GM21360 (cell line): ENCODE measurements around the gene TAF10.
A peak's percentile ranks its signal among the peaks of the same experiment; 100 is the strongest.

ENCODE experiments used
- ATAC-seq: cut with Tn5 transposase; IDR thresholded peaks from one replicate; pipeline ENCODE4 v1.9.1; 2021; ENCODE audit warnings: mild to moderate bottlenecking, moderate library complexity; ENCODE audit not compliant: unreplicated experiment

TAF10 gene

DNA sequence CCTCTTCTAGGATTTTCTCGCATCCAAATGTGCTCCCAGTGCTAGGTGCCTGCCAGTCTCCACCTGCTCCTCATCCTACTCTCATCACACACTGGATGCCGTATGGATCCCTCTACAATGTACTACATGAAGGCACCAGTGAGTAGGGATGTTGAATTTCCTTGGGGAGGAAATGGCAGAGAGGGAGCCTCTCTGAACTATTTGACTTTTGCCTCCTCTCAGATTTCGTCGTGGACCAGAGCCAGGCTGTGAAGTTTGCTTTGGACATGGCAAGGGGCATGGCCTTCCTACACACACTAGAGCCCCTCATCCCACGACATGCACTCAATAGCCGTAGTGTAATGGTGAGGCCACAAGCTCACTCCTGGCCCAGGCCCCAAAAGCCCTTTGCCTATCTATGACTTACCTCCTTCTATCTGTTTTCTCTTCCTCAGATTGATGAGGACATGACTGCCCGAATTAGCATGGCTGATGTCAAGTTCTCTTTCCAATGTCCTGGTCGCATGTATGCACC is 2.5 kb downstream of the TAF10 start:
- no peak for ATAC-seq

DNA sequence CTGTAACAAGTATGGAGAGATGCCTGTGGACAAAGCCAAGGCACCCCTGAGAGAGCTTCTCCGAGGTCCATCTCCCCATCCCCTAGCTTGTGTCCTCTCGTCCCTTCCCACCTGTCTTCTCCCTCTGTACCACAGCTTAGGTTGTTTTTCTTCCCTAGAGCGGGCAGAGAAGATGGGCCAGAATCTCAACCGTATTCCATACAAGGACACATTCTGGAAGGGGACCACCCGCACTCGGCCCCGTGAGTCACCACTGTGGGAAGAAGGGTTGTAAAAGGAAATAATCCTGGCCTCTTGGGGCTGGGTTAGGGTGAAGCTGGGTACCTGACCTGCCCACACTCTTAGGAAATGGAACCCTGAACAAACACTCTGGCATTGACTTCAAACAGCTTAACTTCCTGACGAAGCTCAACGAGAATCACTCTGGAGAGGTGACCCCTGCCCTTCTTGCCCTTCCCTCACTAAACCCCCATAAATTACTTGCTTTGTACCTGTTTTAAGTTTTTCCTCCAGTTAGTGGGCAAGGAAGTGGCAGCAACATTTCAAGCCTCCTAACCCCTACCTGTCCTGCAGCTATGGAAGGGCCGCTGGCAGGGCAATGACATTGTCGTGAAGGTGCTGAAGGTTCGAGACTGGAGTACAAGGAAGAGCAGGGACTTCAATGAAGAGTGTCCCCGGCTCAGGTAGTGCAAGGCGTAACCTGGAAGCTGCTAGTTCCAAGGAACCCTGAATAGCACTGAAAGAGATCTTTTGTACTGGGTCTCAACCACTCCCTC is 3.1 kb downstream of the TAF10 start:
- ATAC-seq = no peak

DNA sequence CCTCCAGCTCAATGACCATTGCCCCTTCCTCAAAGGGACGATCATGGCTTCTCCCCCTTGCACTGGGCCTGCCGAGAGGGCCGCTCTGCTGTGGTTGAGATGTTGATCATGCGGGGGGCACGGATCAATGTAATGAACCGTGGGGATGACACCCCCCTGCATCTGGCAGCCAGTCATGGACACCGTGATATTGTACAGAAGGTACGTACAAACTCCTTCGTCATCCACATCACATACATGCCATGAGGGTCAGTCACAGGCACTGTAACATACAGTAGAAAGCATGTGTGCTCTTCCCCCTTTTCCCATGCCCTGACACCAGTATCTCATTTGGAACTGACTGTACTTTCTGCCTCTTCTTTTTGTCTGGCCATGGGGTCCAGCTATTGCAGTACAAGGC is 4.0 kb downstream of the TAF10 start:
- ATAC-seq = no peak

DNA sequence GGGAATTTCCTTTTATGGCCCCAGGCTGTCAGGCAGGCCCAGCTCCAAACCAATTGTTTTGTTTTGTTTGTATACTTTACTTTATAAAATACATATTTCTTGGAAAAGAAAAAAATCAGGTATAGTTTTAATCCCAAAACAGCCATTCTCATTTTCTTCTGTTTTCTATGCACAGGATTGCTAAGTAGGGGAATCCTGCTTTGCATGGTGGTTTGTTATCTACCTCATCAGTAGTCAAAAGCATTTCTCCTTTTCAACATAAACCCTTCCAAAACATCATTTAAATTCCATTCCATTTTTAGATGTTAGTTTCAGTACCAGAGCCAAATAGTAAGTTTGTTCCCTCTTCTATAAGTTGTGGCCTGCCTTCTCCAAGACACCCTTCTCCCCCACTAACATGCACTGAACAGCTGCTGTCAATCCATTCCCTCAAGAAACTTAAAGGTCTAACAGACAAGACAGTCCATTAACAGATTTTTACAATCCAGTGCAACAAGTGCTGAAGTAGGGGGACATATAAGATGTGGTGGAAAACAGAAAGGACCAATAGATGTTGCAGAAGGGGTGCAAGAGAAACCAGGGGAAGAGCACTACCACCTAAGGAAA is 4.7 kb downstream of the TAF10 start:
- no peak for ATAC-seq

DNA sequence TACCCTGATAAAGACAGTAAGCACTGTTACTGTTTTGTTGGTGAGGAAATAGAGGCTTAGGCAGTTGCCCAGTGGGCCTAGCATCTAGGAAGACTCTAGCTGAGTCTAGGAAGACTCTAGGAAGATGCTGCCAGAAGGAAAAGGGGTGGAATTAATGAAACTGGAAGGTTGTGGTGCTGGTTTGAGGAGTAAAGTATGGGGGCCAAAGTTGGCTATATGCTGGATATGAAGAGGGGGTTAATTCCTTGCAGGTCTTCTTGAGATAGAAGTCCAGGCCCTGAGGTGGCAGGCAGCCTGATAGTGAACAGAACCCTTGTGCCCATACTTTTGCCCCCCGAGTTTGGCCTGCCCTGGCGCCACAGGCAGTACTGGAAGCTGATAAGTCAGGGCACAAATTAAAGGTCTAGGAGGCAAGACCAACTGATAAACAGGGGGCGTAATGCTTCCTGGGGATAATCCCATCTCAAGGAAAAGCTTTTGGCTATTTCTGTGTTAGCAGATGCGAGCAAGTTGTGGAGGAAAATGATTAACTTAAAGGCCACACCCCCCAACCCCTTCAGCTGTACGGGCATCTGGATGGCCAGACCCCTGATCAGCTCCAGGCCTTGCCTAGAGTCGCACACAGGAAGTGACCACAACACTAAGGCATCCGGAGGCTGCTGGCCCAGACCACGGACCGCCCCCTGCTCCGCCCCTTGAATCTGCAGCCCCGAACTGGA is 5.4 kb downstream of the TAF10 start:
- peak; percentile 35 for ATAC-seq

DNA sequence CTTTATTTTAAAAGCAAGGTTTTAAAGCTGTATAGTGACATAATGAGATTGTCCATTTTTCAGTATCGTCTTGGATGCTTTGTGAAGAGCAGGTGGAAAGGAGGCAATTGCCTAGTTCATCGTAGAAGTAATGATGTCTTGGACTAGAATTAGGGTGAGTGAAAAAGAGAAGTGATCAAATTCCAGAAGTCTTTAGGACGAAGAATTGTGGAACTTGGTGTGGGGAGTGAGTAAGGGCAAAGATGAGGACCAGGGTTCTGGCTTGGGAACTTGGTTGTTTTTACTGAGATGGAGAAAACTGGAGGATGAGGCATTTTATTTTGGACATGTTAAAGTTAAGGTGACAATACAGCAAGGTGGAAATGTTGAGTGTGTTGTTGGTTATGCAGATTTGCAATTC is 7.2 kb downstream of the TAF10 start:
- ATAC-seq = no peak

DNA sequence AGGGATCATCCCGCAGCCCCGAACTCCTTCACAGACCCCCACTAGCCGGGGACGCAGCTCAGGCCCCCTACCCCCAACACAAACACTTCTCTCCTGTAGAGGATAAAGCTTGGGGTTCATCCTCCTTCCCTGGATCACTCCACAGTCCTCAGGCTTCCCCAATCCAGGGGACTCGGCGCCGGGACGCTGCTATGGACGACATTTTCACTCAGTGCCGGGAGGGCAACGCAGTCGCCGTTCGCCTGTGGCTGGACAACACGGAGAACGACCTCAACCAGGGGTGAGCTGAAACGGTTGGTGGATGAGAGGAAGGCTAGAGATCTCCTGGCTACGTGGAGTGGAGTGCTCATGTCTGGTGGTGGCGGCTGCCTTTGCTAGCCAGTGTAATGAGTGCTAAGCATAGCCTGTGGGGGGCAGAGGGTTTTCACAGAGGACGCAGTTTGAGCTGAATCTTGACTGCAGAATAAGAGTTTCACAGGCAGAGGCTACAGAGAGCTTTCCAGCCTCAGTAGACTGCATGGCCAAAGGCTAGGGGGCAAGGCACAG is 7.9 kb downstream of the TAF10 start:
- ATAC-seq = peak; percentile 40

DNA sequence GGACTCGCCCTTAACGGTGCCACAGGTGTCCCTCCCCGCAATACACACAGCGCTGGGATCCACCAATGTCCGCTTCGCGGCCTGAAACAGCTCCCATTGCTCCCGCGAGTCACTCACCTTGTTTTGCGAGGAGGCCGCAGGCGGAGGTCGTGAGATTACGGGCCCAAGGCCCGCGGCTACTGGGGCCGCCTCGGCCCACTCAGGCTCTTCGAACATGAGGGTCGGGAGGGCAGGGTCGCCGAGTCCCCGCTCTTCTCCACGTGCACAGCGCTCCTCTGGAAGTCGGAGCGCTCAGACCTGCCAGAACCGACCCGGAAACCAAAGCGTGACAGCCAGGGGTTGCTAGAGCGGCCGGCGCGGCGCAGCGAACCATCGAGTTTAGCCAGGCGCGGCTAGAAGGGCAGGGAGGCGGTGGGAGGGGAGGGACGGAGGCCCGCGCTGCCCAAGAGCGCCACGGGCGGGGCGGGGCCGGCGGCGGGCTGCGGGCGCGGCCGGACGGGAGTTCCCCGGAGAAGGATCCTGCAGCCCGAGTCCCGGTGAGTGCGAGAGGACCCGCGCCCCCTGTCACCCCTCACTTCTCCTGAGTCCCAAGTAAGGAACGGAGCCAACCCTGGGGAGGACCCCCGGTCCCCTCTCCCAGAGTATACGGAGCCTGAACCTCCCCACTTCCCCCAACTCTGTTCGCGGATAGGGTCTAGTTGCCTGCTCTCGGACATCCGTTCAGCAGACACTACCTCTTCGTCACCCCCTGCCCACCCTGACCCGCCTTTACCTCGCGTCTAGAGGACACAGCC is 8.5 kb downstream of the TAF10 start, which contains the start of the genes ILK and RRP8:
Gene ILK, plus strand, starts transcription at position 488 of the 794 bp plus-strand sequence. CDS start 498 bp downstream, outside the sequence.
Gene RRP8, minus strand, starts transcription at position 330 of the 794 bp plus-strand sequence. Its CDS starts 114 bp downstream, at position 216.
- ATAC-seq = peak; percentile 70

DNA sequence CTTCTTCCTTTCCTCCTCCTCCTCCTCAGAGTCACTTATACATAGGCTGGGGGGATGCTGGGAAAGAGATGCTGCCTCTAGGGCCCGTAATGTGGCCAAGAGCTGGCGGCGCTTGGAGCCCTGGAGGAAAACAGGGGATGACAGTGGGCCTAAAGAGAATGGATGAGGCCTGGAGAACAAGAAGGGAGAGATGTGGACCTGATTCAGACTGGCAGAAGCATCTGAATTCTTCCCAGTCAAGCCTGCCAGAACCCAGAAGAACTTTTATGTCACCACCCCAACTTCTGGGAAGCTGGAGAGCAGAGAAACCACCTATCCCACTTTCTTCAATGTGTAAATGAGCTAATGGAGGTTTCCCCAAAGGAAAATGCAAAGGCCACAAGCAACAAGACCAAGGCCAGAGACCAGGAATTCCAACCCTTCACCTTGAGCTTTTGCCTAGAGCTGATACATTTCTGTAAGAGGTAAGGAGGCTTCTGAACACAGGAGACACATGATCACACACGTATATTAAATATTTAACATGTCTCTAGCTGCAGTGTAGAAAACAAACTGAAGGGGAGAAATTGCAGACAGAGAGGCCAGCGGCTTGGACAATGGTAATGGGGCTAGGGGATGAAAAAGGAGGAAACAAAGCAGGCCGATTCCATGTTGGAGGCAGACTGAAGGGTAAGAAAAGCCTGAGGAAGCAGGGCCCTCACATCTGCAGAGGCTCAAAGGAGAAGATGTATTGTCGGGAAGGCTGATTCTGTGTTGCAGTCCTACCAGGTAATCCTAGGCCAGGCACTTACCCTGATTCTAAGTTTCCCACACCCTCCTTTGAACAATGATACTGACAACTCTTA is 9.7 kb downstream of the TAF10 start:
- ATAC-seq = no peak

DNA sequence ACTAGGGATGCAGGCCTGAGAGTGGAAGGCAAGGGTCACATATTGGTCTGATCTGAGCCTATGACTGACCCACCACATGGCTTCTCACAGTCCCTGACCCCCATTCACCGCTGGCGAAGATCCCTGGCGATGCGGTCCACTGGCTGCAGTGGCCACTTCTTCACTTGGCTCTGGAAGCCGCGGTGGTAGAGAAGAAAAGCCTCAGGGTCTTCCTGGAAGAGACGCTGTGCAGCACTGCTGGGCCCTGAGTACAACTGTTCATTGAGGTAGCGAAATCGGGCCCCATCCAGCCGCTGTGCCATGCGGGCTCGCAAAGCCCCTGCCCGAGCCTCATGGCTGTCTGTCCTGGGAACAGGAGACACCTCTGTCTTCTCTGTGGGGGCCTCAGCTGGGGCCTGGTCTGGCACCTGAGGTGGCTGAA is 11.0 kb downstream of the TAF10 start:
- no peak for ATAC-seq

DNA sequence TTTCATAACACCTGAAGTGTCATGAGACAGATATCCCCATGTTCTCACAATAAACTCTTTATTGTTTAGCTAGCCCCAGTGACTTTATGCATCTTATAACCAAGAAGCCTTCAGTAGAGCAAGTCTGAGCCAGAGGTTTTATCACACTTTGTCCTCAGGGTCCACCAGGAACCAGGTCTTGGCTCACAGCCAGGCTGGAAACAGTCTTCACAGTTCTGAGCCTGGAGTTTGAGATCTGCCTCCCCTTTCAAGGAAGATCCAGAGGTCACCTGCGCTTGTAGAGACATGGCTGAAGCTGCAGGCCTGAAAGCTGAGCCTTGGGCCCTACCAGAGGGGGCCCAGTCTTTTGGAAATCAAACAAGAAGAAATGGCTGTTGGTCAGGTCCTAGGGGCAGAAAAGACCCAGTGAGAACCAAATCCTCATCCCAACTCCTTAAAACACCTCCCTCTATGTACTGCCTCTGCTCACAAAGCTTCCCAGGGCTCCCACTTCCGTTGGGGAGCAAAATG is 12.1 kb downstream of the TAF10 start:
- ATAC-seq = no peak

DNA sequence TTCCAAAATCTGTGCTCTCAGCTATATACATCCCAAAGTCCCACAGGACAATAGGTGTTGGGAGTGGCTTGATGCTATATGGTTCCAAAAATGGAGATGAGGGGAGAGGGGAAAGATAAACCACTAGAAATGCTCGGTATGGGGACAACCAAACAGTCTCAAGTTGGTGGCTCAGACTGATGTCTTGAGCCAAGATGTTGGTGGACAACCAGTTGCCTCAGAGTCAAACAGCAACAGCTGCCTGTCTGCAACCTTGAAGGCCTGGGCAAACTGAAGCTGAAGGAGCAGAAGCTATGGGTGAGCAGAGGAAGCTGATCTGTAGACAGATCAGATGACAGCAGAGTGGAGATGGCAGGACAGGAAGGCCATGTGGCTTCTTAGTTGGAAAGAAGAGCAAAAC is 12.6 kb downstream of the TAF10 start:
- ATAC-seq = no peak

DNA sequence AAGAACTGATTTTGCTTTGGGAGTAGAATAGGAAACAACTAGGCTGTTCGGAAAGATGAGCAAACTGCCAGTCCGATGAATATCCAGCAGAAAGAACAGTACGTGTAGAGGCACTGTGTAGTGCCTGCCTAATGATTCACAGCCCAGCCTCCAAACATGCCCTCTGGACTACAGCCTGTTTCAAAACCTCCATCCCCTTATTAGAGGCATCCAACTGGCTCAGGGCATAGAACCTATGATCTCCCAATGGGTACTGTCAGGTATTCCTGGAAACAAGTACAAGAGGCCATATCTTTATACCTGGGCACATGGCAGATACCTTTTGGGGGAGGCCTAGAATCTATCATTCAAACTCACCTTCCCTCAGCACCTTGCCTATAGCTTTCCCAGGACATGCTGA is 13.5 kb downstream of the TAF10 start:
- ATAC-seq = no peak

DNA sequence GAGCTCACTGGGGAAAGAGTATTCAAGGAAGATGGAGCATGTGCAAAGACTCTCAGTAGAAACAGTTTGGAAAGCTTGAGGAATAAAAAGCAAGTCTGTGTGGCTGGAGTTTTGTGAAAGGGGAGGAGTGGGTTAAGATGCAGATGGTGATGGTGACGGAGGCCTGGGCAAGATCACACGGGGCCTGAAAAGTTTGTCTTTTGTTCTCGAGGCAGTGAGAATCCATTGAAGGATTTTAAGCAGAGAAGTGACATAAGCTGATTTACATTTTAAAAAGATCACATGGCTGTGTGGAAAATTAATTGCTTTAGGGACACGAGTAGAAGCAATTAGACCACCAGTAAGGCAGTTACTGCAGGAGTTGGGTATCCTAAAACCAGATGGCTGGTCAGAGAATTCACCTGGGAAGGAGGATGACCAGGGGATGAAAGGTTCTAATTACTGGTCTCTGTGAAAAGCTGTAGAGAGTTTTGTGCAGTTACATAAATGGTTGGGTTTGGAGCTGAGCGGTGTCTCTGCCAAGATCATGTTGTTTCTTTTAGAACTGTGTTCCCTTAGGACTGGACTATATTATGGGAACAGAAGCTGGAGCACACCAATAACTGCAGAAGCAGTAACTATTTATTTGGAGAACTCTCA is 15.7 kb downstream of the TAF10 start:
- ATAC-seq = no peak

DNA sequence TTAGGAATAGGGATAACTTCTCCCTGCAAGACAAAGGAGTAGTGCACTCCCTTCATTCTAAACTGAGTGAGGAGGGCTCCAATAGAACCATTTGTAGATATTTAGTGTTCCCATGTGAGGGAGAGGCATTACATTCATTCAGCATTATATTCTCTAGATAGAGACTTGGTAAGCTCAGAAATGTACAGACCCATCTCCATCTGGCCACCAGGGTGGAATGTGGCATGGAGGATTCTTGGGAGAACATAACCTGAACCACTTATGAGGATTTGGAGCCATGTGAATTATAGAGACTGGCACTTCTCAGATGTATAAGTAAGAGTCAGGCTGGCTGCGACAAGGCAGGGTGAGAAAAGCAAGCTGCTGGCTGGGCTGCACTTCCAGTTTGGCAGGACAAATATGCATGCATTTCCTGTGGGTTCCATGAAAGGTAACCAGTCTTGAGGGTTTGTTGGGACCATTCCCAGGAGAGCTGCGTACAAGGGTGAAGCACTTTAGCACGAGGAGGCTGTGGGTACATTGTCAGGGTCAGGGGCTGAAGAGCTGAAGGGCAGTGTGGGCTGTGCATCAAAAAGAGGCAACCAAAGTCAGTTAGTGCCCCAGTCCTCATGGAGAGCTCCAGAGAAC is 17.8 kb downstream of the TAF10 start:
- no peak for ATAC-seq

DNA sequence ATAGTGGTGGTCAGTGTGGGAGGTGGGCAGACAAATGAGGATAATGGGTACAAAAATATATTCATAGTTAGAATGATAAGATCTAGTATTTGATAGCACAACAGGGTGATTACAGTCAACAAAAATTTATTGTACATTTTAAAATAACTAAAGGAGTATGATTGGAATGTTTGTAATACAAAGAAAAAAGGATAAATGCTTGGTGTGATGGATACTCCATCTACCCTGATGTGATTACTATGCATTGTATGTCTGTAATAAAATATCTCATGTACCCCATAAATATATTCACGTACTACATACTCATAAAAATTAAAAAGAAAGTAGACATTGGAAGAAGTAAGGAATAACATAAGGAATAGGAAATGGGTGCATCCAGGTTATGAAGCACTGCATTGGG is 24.0 kb downstream of the TAF10 start:
- no peak for ATAC-seq

DNA sequence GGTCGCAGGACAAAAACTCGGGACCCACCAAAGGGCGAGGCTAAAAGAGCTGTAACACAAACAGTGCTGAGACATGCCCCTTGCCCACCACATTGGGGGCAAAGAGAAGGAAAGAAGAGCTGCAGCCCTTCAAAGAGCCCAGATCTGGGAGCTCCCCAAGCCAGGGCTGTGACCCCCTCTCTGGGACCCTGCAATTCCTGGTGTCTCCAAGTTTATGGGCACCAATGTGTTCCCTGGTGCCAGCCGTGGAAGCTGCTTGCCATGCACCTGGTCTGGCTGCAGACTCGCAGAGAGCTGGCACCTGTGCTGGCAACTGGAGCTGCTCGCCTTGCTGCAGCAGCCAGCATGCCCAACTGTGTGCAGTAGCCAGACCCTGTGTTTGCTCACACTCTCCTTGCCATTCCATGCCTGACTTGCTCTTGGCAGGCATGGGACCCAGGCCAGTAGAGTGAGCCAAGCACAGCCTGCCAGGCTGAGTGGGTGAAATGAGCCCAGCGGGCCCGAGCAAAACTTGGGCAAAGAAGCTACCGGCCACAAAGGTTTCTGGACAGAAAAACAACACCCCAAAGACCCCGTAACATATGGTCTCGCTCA is 24.6 kb downstream of the TAF10 start:
- no peak for ATAC-seq
